HG03175 (cell line): Measurements from ENCODE around the gene NACC1.

Source experiments
- ATAC-seq: cut with Tn5 transposase; IDR thresholded peaks from one replicate; pipeline ENCODE4 v1.9.1; 2021; ENCODE audit warnings: mild to moderate bottlenecking, moderate library complexity; ENCODE audit not compliant: unreplicated experiment

The NACC1 gene

DNA sequence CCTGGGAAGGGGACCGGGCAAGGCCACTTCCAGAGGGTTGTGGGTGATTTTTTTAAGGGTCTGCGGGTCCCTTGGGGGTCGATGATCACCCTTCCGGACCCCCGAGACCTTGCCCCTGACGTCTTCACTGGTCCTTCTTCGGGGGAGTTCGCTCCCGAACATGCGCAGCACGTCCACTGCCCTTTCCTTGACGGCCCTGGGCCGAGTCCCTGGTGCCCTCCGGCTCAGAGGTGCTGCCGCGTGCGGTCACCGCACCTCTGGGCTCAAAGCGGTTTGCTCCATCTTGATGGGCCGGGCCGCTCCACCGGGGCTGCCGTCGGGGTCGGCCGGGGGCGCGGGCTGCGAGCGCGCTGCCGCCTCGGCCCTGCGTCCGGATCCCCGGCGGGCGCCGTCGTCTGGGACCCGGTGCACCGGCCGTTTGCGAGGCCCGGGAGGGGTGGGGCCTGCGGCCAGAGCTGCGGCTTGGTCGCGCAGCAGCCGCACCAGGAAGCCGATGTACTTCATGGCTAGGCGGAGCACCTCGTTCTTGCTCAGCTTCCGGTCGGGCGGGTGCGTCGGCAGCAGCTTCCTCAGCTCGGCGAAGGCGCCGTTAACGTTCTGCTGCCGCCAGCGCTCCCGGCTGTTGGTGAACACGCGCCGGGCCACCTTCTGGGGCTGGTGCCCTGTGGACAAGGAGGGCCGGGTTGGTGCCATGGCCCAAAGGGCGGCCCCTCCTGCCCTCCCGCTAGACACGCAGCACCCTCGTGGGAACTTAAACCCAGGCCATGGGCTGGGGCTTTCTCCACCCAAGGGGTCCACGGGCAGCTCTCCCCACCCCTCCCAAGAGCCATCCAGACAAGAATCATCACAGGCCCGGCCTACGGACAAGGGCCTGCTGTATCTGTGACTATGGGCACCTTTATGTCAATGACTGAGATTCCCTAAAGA, 18.7 kb upstream of the NACC1 start:
- no peak for ATAC-seq

DNA sequence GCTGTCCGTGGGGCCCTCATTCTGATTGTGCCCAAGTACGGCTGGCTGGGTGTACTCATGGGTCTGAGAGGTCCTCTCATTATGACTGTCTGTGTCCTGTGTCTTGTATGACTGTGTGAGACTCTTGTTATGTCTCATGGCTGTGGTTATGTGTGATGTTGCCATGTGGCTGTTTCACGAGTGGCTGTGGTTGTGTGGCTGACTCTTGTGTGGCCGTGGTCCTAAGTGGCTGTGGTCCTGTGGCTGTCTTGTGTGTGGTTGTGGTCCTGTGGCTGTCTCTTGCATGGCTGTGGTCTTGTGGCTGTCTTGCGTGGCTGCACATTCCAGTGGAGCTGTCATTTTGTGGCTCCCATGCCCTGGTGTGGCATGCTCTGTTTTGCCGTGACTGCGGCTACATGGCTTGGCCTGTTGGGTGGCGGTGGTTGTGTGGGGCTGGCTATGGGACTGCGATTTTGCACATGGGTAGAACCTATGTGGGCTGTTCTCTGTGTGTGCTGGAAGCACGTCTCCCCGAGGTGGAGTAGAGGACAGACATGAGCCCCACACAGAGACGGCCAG, 18.0 kb upstream of the NACC1 start:
- ATAC-seq, result no peak

- ATAC-seq, result no peak
Measured at GRCh38 chr19:13100841-13101589, 17.0 kb upstream of the NACC1 start.

DNA sequence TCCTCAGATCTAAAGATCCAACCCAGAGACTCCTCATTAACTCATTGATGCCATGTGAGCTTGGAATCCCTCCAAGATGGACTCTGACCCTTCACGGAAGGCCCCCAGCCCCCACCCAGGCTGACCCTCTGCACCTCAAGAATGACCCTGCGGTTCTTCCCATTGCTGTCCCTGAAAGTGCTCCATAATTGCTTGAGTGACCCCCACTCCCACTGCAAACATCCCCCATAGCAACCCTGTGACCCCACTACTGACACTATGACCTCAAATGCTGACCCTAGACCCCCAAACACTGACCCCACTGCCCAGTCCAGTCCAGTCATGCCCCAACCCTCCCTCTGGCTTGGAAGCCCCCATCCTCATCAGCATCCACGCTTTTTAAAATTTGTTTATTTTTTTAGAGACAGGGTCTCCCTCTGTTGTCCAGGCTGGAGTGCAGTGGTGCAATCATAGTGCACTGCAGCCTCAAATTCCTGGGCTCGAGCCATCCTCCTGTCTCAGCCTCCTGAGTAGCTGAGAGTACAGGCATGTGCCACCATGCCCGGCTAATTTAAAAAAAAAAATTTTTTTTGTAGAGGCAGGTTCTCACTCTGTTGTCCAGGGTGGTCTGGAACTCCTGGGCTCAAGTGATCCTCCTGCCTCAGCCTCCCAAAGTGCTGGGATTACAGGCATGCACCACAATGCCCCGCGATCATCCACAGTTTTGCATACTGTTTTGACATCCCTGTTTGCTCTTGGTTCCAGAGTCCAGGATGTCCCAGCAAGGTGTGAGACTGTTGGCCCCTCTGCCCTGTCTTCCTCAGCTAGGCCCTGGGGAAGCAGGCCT, 16.3 kb upstream of the NACC1 start:
- ATAC-seq, result no peak

GRCh38 chr19:13102416-13102665, 15.7 kb upstream of the NACC1 start:
- peak; percentile 9 for ATAC-seq

GRCh38 chr19:13102666-13103580, 15.1 kb upstream of the NACC1 start, which contains the start of gene LYL1:
Gene LYL1, minus strand, starts transcription at chr19:13102858. Its CDS starts 1,687 bp downstream, at chr19:13101171.
- peak; percentile 53 for ATAC-seq

GRCh38 chr19:13103581-13104359, 14.3 kb upstream of the NACC1 start:
- no peak for ATAC-seq

DNA sequence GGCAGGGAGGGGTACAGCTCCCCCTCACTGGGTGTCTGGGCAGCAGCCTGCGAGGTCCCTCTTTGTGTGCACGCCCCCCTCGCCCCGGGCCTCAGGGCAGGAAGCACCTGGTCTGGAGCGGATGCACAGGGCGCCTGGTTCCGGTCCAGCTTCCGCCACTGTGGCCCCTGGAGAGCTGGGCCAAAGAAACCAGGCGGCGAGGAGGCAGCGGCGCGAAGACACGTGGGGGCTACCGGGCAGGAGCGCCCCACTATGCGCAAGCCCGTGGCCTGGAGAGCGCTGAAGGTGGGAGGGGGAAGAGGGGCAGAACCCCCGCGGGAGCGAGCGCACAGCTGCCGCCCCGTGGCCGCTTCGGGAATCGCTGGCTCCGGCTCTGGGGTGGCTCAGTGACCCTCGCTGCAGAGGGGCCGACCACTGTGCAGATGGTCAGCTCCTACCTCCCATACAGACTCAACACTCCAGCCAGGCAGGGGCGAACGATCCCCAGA, 13.7 kb upstream of the NACC1 start:
- ATAC-seq, result peak; percentile 34

GRCh38 chr19:13104848-13105711, 13.0 kb upstream of the NACC1 start:
- no peak for ATAC-seq

DNA sequence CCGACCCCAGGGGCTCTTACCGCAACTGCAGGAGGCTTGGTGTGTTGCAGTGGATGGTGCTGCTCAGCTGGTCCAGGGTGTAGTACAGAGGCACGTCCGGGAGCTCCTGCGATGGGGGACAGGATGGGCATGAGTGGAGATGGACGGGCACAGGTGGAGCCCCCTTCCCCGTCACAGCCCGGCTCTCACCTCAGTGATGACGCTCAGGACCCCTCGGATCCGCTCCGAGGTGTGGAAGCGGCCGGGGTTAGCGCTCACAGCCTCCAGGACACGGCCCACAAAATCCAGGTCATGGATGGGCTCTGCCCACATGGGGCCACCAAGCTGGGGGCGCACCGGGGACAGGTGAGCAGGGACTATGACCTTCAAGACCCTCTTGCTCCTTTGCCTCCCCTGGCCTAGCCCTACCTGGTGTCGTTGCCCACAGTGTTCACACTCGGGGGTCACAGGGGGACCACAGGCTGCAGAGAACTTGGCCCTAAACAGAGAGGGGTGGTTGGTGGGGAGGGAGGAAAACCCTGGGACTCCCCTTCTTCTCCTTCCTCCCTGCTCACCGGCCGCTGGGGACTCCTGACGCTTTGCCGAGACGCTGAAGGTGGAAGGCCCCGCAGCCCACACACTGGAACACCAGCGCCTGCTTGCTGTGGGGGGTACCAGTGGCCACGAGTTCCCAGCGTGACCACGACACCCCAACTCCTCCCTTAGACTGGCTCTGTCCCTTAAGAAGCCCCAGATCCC, 8.5 kb upstream of the NACC1 start:
- ATAC-seq, result no peak

GRCh38 chr19:13110099-13110610, 7.9 kb upstream of the NACC1 start:
- no peak for ATAC-seq

DNA sequence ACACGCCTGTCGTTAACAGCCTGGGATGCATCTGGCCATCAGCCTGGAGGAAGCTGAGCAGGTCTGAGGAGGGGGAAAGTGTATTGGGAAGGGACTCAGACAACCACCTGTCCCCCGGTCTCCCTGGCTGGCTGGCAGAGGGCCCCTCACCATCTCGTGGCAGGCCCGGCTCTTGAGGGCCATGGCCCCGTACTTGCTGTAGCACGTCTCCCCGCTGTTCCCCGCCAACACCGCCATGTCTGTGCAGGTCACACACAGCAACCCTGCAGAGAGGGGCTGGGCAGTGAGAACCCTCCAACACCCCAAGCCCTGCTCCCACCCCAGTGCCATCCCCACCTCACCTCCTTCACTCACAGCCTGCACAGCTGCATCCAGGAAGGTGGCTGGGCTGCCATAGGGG, 5.5 kb upstream of the NACC1 start:
- no peak for ATAC-seq

DNA sequence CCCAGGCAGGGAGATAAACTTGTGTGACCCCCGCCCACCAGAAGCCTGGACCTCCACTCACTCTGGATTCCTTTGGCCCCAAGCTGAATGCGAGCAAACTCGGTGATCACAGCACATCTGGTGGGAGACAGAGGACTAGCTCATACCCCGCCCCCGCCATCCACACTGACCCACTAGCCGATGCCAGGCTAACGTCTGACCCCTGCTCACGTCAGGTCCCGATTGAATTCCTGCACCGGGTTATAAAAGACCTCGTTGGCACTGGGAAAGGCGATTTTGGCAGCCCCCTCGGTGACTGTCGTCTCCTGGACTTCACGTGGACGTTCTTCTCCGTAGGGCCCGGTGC, 2.2 kb upstream of the NACC1 start:
- no peak for ATAC-seq

DNA sequence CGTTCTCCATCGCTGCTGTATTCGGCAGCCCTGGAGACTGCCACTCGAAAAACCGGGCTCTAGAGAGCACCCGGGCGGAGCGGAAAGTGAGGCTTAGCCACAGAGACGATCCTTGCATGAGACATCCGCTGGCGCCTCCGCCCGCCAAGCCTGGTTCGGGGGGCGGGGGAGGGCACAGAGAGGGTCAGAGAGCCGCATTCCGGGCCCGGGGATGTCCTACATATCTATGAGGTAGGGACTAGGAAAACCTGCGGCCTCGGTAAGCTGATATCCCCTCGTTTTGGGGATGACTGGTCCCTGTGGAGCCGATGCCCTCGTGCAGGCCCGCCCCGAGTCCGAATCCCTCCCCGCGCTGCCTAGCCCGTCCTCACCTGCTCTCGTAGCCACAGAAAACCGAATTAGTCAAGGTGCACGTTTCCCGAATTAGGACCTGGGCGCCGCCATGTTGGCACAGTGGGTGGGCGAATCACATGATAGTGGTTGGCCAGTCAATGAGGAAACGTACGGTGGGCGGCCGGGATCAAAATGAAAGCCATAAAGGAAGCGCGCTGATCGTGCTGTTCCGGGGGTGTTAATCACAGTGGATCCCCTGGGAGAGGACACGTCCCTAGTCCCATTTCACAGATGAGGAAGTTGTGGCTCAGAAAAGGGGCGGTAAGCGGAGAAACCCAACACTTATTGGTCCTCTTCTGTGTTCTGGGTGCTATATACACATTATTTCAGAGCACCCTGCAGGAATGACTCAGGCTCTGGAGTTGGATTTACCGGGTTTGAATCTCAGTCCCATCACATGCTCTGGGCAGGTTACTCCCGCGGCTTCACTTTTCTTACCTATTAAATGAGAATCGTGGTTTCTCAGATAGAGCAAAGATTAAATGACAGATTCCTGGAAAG, 1.5 kb upstream of the NACC1 start, which contains the start of gene TRMT1:
TSS of gene TRMT1 (minus strand) at position 459 of the 894 bp plus-strand sequence. CDS start at position 118, 341 bp downstream.
- ATAC-seq, result peak; percentile 48

DNA sequence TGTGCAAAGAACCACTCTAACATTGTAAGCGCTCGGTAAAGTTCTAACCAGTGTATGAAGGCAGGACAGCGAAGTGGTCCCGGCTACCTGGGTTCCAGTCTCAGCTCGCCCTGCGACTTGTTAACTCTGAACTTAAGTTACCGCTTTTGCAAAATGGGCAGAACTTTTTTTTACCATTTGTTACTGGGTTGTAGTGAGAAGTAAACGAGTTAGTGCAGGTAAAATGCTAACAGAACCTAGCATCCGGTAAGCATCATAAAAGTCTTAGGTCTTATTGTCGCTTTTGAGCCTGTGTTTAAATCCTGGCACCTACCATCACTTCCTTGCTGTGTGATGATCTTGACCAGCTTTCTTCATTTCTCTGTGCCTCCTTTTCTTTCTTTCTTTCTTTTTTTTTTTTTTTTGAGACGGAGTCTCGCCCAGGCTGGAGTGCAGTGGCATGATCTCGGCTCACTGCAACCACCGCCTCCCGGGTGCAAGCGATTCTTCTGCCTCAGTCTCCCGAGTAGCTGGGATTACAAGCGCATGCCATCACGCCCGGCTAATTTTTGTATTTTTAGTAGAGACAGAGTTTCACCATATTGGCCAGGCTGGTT, 790 bp upstream of the NACC1 start:
- ATAC-seq, result peak; percentile 13
